ENCODE measurements around the gene PSD4.

Gene PSD4

DNA sequence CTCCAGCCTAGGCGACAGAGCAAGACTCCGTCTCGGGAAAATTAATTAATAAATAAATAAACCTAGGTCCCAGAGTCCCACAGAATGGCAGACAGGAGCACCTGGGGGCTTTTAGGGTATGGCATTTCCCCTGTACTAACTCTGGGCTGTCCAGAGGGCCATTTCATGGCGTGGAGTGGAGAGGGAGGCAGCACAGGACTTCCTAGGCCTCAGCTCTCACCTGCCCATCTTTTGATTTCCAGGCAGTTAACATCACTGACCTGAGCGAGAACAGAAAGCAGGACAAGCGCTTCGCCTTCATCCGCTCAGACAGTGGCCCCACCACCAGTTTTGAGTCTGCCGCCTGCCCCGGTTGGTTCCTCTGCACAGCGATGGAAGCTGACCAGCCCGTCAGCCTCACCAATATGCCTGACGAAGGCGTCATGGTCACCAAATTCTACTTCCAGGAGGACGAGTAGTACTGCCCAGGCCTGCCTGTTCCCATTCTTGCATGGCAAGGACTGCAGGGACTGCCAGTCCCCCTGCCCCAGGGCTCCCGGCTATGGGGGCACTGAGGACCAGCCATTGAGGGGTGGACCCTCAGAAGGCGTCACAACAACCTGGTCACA lies 41.3 kb upstream of the PSD4 start:
- Histone ChIP-seq H3K27ac (no peak overlapping the region), H3K36me3 (ENCODE audit: insufficient read depth) (no peaks in the 10 kb centered on the region)

DNA sequence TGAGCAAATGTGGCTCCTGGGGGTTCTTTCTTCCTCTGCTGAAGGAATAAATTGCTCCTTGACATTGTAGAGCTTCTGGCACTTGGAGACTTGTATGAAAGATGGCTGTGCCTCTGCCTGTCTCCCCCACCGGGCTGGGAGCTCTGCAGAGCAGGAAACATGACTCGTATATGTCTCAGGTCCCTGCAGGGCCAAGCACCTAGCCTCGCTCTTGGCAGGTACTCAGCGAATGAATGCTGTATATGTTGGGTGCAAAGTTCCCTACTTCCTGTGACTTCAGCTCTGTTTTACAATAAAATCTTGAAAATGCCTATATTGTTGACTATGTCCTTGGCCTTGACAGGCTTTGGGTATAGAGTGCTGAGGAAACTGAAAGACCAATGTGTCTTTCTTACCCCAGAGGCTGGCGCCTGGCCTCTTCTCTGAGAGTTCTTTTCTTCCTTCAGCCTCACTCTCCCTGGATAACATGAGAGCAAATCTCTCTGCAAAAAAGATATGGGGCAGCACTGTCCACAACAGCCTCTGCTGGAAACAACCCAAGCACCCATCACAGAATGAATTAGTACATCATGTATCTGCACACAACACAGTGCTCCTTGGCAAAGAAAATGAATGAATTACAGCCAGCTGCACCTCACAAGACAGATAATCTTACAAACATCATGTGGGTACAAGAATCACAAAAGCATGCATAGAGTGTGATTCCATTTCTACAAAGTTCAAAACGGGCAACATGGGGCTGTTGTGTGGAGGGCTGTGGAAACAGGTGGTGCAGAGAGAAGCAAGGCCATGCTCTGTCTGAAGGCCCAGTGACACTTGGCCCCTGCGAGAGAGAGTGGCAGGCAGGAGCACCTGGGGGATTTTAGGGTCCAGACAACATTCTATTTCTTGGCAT lies 39.8 kb upstream of the PSD4 start:
- H3K4me1 ChIP-seq (ENCODE audit: low read depth, poor library complexity, severe bottlenecking): peaks cover 4% of the 10 kb centered on the region
- H4K20me1 ChIP-seq (ENCODE audit: insufficient read depth): no peaks in the 10 kb centered on the region
- H2AFZ ChIP-seq (ENCODE audit: low read depth): no peak overlapping the region
- no peaks in the 10 kb centered on the region for H3K36me3 ChIP-seq (ENCODE audit: insufficient read depth)
- no peak overlapping the region for H3K9ac ChIP-seq
- no peaks in the 10 kb centered on the region for H3K27me3 ChIP-seq (ENCODE audit: insufficient read depth, low read depth)
- no peak overlapping the region for H3K27ac ChIP-seq
- H3K4me3 ChIP-seq (IDR thresholded peaks at IDR 0.05; ENCODE audit: insufficient read depth, low read depth, low read length): no peak overlapping the region
- TF ChIP-seq, protein P1, sequence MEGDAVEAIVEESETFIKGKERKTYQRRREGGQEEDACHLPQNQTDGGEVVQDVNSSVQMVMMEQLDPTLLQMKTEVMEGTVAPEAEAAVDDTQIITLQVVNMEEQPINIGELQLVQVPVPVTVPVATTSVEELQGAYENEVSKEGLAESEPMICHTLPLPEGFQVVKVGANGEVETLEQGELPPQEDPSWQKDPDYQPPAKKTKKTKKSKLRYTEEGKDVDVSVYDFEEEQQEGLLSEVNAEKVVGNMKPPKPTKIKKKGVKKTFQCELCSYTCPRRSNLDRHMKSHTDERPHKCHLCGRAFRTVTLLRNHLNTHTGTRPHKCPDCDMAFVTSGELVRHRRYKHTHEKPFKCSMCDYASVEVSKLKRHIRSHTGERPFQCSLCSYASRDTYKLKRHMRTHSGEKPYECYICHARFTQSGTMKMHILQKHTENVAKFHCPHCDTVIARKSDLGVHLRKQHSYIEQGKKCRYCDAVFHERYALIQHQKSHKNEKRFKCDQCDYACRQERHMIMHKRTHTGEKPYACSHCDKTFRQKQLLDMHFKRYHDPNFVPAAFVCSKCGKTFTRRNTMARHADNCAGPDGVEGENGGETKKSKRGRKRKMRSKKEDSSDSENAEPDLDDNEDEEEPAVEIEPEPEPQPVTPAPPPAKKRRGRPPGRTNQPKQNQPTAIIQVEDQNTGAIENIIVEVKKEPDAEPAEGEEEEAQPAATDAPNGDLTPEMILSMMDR (conservative IDR thresholded peaks at IDR 0.05; ENCODE audit: low read depth, low read length): no peak
- H3K4me2 ChIP-seq: no peak overlapping the region
- H3K79me2 ChIP-seq (ENCODE audit: insufficient read depth, low read depth): no peaks in the 10 kb centered on the region

More for the DNA sequence above, 41.3 kb upstream of the PSD4 start:
- no peaks in the 10 kb centered on the region for H3K27me3 ChIP-seq (ENCODE audit: insufficient read depth, low read depth)
- H2AFZ ChIP-seq (ENCODE audit: low read depth): no peak overlapping the region
- H3K4me3 ChIP-seq (IDR thresholded peaks at IDR 0.05; ENCODE audit: insufficient read depth, low read depth, low read length): no peak overlapping the region
- H3K9ac ChIP-seq: no peak overlapping the region
- no peaks in the 10 kb centered on the region for H4K20me1 ChIP-seq (ENCODE audit: insufficient read depth)
- TF ChIP-seq, protein P1 (conservative IDR thresholded peaks at IDR 0.05; ENCODE audit: low read depth, low read length): no peak
- no peak overlapping the region for H3K4me2 ChIP-seq
- H3K79me2 ChIP-seq (ENCODE audit: insufficient read depth, low read depth): no peaks in the 10 kb centered on the region
- no peaks in the 10 kb centered on the region for H3K4me1 ChIP-seq (ENCODE audit: low read depth, poor library complexity, severe bottlenecking)

DNA sequence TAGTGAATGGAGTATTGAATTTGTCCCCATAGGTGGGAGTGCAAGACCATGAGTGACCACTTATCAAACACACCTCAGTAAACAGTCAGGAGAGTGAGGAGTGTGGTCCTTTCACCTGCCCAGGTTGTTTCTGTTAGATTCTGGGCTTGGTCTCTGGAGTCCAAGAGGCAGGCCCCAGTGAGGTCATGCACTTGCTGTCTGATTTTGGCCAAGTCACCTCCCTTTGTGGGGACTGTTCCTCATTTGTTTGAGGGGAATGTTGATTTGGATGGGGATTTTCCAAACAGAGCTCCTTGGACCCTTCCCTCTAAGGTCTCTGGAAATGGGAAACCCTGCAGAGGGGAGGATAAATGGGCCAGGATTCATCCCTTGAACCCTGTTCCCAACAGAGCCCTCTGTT lies 39.1 kb upstream of the PSD4 start:
- H3K27ac ChIP-seq: no peak overlapping the region
- no peaks in the 10 kb centered on the region for H3K27me3 ChIP-seq (ENCODE audit: insufficient read depth, low read depth)
- no peaks in the 10 kb centered on the region for H3K79me2 ChIP-seq (ENCODE audit: insufficient read depth, low read depth)
- H3K4me3 ChIP-seq (IDR thresholded peaks at IDR 0.05; ENCODE audit: insufficient read depth, low read depth, low read length): no peak overlapping the region
- no peak overlapping the region for H3K9ac ChIP-seq
- H3K4me1 ChIP-seq (ENCODE audit: low read depth, poor library complexity, severe bottlenecking): peaks cover 4% of the 10 kb centered on the region
- H4K20me1 ChIP-seq (ENCODE audit: insufficient read depth): no peaks in the 10 kb centered on the region
- no peaks in the 10 kb centered on the region for H3K36me3 ChIP-seq (ENCODE audit: insufficient read depth)
- H3K4me2 ChIP-seq: no peak overlapping the region
- H2AFZ ChIP-seq (ENCODE audit: low read depth): no peak overlapping the region
- TF ChIP-seq, protein P1 (conservative IDR thresholded peaks at IDR 0.05; ENCODE audit: low read depth, low read length): no peak

DNA sequence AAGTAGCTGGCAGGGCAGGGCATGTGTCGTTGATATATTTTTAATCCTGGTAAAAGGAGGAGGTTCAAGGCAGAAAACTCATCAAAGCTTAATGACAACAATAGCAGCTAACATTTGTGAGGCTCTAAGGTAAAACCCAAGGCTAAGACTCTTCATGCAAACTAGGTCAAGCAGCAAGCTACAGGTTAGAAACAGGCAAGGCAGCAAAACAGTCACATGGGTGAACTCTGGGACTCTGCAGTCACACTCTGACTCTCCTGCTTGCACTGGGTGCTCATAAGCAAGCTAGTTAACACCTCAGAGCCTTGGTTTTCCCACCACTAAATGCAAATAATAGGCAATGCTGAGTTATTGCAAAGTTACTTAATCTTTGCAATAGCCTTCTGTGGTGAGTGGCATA lies 38.5 kb upstream of the PSD4 start:
- Histone ChIP-seq H3K36me3 (ENCODE audit: insufficient read depth) (no peaks in the 10 kb centered on the region), H3K9ac (no peak overlapping the region), H4K20me1 (ENCODE audit: insufficient read depth) (no peaks in the 10 kb centered on the region), H3K79me2 (ENCODE audit: insufficient read depth, low read depth) (no peaks in the 10 kb centered on the region), H3K4me1 (ENCODE audit: low read depth, poor library complexity, severe bottlenecking) (peaks cover 4% of the 10 kb centered on the region), H2AFZ (ENCODE audit: low read depth) (no peak overlapping the region), H3K27me3 (ENCODE audit: insufficient read depth, low read depth) (no peaks in the 10 kb centered on the region), H3K4me2 (no peak overlapping the region), H3K27ac (no peak overlapping the region), H3K4me3 (IDR thresholded peaks at IDR 0.05; ENCODE audit: insufficient read depth, low read depth, low read length) (no peak overlapping the region)
- TF ChIP-seq, protein P1 (conservative IDR thresholded peaks at IDR 0.05; ENCODE audit: low read depth, low read length): no peak

Measured in KMS-11 (cell line).